ENCODE data around the gene RAD51B. TPM values are rescaled to one million over a fixed set of nuclear protein-coding genes. Genes with fewer than 3 reads are reported as not detected.
"Not testable (repeated sequence)": the region's sequence is repeated elsewhere in the genome, so short reads cannot be mapped to it uniquely, and the experiment has no call there.

RAD51B gene
- total RNA-seq, 2 donors from 2014 or later, result 22.8 to 33.8 TPM

DNA sequence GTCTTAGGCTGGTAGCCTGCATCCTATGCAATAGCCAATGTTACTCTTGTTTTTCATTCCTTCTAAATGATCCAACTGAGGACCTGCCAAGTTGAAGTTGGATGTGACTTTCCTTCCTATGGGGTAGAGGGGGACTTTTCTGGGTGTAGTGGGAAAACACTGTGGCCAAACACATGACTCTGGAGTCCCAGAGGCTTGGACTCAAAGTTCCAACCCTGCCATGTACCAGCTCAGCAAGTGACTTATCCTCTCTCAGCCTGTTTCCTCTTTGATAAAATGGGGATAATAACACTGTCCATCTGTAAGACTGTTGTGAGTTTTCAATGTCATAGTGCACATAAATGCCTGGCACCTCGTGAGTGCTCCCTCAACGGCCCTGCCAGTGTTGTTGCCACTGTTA lies 876.3 kb downstream of the RAD51B start:
- peaks cover 20% of the 10 kb centered on the region for H3K27me3 ChIP-seq (ENCODE audit: control insufficient read depth, insufficient read depth, low read length, poor library complexity, severe bottlenecking)
- no peak overlapping the region for H3K27ac Mint-ChIP-seq
- no peaks in the 10 kb centered on the region for H3K36me3 Mint-ChIP-seq (ENCODE audit: low read depth)
- no peaks in the 10 kb centered on the region for H3K4me1 ChIP-seq (ENCODE audit: control insufficient read depth, insufficient read depth, low read length)
- peaks cover 12% of the 10 kb centered on the region for H3K4me1 Mint-ChIP-seq
- 97 to 100% methylated on average over 2 of the region's 2 CpGs for WGBS, 2 experiments (ENCODE audit: insufficient coverage in 1 of 2, insufficient read length in 1 of 2)
- no peak for DNase-seq
- H3K9ac ChIP-seq (ENCODE audit: extremely low read depth, low read length, poor library complexity, severe bottlenecking), result no peak overlapping the region
- peaks cover 44% of the 10 kb centered on the region for H3K27me3 Mint-ChIP-seq (ENCODE audit: insufficient read depth)
- no peaks in the 10 kb centered on the region for H3K36me3 ChIP-seq (ENCODE audit: control insufficient read depth, insufficient read depth, low read length)
- no peak overlapping the region for H3K4me3 ChIP-seq (ENCODE audit: low read length)
- H3K27ac ChIP-seq (ENCODE audit: low read depth, low read length), result no peak overlapping the region
- no peaks in the 10 kb centered on the region for H3K9me3 ChIP-seq (ENCODE audit: control insufficient read depth, low read length)
- peaks cover 7% of the 10 kb centered on the region for H3K9me3 Mint-ChIP-seq
- TF ChIP-seq, protein P1, sequence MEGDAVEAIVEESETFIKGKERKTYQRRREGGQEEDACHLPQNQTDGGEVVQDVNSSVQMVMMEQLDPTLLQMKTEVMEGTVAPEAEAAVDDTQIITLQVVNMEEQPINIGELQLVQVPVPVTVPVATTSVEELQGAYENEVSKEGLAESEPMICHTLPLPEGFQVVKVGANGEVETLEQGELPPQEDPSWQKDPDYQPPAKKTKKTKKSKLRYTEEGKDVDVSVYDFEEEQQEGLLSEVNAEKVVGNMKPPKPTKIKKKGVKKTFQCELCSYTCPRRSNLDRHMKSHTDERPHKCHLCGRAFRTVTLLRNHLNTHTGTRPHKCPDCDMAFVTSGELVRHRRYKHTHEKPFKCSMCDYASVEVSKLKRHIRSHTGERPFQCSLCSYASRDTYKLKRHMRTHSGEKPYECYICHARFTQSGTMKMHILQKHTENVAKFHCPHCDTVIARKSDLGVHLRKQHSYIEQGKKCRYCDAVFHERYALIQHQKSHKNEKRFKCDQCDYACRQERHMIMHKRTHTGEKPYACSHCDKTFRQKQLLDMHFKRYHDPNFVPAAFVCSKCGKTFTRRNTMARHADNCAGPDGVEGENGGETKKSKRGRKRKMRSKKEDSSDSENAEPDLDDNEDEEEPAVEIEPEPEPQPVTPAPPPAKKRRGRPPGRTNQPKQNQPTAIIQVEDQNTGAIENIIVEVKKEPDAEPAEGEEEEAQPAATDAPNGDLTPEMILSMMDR (conservative IDR thresholded peaks at IDR 0.05), result no peak
- no peak overlapping the region for H3K4me3 Mint-ChIP-seq

- no peak overlapping the region for H3K27ac ChIP-seq (ENCODE audit: low read depth, low read length)
- H3K27me3 ChIP-seq (ENCODE audit: control insufficient read depth, insufficient read depth, low read length, poor library complexity, severe bottlenecking), result peaks cover 16% of the 10 kb centered on the region
- H3K4me3 ChIP-seq (ENCODE audit: low read length), result no peak overlapping the region
- DNase-seq, result peak; percentile 3
- Mint-ChIP-seq H3K9me3 (peaks cover 11% of the 10 kb centered on the region), H3K4me3 (no peak overlapping the region), H3K27me3 (ENCODE audit: insufficient read depth) (peaks cover 43% of the 10 kb centered on the region), H3K36me3 (ENCODE audit: low read depth) (no peaks in the 10 kb centered on the region), H3K27ac (no peak overlapping the region), H3K4me1 (peaks cover 12% of the 10 kb centered on the region)
- no peak overlapping the region for H3K9ac ChIP-seq (ENCODE audit: extremely low read depth, low read length, poor library complexity, severe bottlenecking)
- no peaks in the 10 kb centered on the region for H3K9me3 ChIP-seq (ENCODE audit: control insufficient read depth, low read length)
- TF ChIP-seq, protein P1 (conservative IDR thresholded peaks at IDR 0.05), result no peak
- no peaks in the 10 kb centered on the region for H3K36me3 ChIP-seq (ENCODE audit: control insufficient read depth, insufficient read depth, low read length)
- 92 to 100% methylated on average over 1 to 3 of the region's 3 CpGs for WGBS, 2 experiments (ENCODE audit: insufficient coverage in 1 of 2, insufficient read length in 1 of 2)
- no peaks in the 10 kb centered on the region for H3K4me1 ChIP-seq (ENCODE audit: control insufficient read depth, insufficient read depth, low read length)
Observed at GRCh38 chr14:68696266-68696665, 876.7 kb downstream of the RAD51B start.

GRCh38 chr14:68696721-68697495 lies 877.3 kb downstream of the RAD51B start:
- no peaks in the 10 kb centered on the region for H3K4me1 ChIP-seq (ENCODE audit: control insufficient read depth, insufficient read depth, low read length)
- DNase-seq, result peak; percentile 23
- WGBS, 2 experiments (ENCODE audit: insufficient coverage in 1 of 2, insufficient read length in 1 of 2), result 90 to 100% methylated on average over 2 to 5 of the region's 6 CpGs
- H3K27ac Mint-ChIP-seq, result no peak overlapping the region
- peaks cover 12% of the 10 kb centered on the region for H3K9me3 Mint-ChIP-seq
- peaks cover 10% of the 10 kb centered on the region for H3K27me3 ChIP-seq (ENCODE audit: control insufficient read depth, insufficient read depth, low read length, poor library complexity, severe bottlenecking)
- TF ChIP-seq, protein P1 (conservative IDR thresholded peaks at IDR 0.05), result no peak
- H3K27me3 Mint-ChIP-seq (ENCODE audit: insufficient read depth), result peaks cover 36% of the 10 kb centered on the region
- H3K9me3 ChIP-seq (ENCODE audit: control insufficient read depth, low read length), result no peaks in the 10 kb centered on the region
- H3K4me3 ChIP-seq (ENCODE audit: low read length), result no peak overlapping the region
- no peaks in the 10 kb centered on the region for H3K36me3 ChIP-seq (ENCODE audit: control insufficient read depth, insufficient read depth, low read length)
- no peak overlapping the region for H3K27ac ChIP-seq (ENCODE audit: low read depth, low read length)
- H3K9ac ChIP-seq (ENCODE audit: extremely low read depth, low read length, poor library complexity, severe bottlenecking), result no peak overlapping the region
- H3K36me3 Mint-ChIP-seq (ENCODE audit: low read depth), result no peaks in the 10 kb centered on the region
- peaks cover 10% of the 10 kb centered on the region for H3K4me1 Mint-ChIP-seq
- no peak overlapping the region for H3K4me3 Mint-ChIP-seq

DNA sequence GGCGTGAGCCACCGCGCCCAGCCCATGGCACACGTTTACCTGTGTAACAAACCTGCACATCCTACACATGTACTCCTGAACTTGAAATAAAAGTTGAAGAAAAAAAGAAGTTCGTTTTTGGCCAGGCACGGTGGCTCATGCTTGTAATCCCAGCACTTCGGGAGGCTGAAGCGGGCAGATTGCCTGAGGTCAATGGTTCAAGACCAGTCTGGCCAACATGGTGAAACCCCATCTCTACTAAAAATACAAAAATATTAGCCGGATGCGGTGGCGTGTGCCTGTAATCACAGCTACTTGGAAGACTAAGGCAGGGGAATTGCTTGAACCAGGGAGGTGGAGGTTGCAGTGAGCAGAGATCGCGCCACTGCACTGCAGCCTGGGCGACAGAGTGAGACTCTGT lies 879.2 kb downstream of the RAD51B start:
- not testable (repeated sequence) for H3K36me3 Mint-ChIP-seq (ENCODE audit: low read depth); H3K4me3 ChIP-seq (ENCODE audit: low read length); H3K4me3 Mint-ChIP-seq; H3K27ac ChIP-seq (ENCODE audit: low read depth, low read length); H3K4me1 ChIP-seq (ENCODE audit: control insufficient read depth, insufficient read depth, low read length); H3K4me1 Mint-ChIP-seq; H3K27ac Mint-ChIP-seq; H3K9ac ChIP-seq (ENCODE audit: extremely low read depth, low read length, poor library complexity, severe bottlenecking); H3K9me3 ChIP-seq (ENCODE audit: control insufficient read depth, low read length); H3K27me3 ChIP-seq (ENCODE audit: control insufficient read depth, insufficient read depth, low read length, poor library complexity, severe bottlenecking); H3K36me3 ChIP-seq (ENCODE audit: control insufficient read depth, insufficient read depth, low read length)
- H3K27me3 Mint-ChIP-seq (ENCODE audit: insufficient read depth), result peaks cover 19% of the 10 kb centered on the region
- peak; percentile 2 for DNase-seq
- 95 to 97% methylated on average over 6 to 14 of the region's 14 CpGs for WGBS, 2 experiments (ENCODE audit: insufficient coverage in 1 of 2, insufficient read length in 1 of 2)
- peaks cover 12% of the 10 kb centered on the region for H3K9me3 Mint-ChIP-seq

Measured in endodermal cell (in vitro differentiated cells).